Neutrophil (primary cell): ENCODE results near the gene TNNT1.
"Not testable (repeated sequence)": the region's sequence is repeated elsewhere in the genome, so short reads cannot be mapped to it uniquely, and the experiment has no call there.

ENCODE experiments used
- H3K27ac ChIP-seq: fragments of 200-600 bp; sonication (generic); 2 replicates; pipeline ENCODE4 v1.5.1; 2016; ENCODE audit warnings: mild to moderate bottlenecking, moderate library complexity
- H3K27me3 ChIP-seq: fragments of 200-600 bp; sonication (generic); 2 replicates; pipeline ENCODE4 v1.6.0; 2016; ENCODE audit warnings: mild to moderate bottlenecking
- H3K36me3 ChIP-seq: fragments of 200-600 bp; sonication (generic); 2 replicates; pipeline ENCODE4 v1.5.1; 2017
- H3K4me1 ChIP-seq, 2 experiments: fragments of 200-600 bp in 1 of 2; sonication (generic) in 1 of 2; 1 replicate in 1 of 2; 2 replicates in 1 of 2; pipeline versions ENCODE4 v1.5.1 to v1.6.1; 2013 to 2016; ENCODE audit warnings: low read depth in 1 of 2, low read length in 1 of 2, mild to moderate bottlenecking in 1 of 2, moderate library complexity in 1 of 2; ENCODE audit not compliant: control insufficient read depth in 1 of 2, insufficient read depth in 1 of 2
- H3K4me3 ChIP-seq, 2 experiments: fragments of 200-600 bp in 1 of 2; sonication (generic) in 1 of 2; 1 replicate in 1 of 2; 2 replicates in 1 of 2; pipeline ENCODE4 v1.5.1; 2013 to 2016; ENCODE audit warnings: low read depth in 1 of 2, low read length in 1 of 2, mild to moderate bottlenecking in 1 of 2, moderate library complexity in 1 of 2
- H3K9me3 ChIP-seq: fragments of 200-600 bp; sonication (generic); 2 replicates; pipeline ENCODE4 v1.5.1; 2016
- TF ChIP-seq, protein P1 (sequence below): fragments of 200-600 bp; sonication (generic); IDR thresholded peaks from 2 replicates; pipeline ENCODE4 v1.5.1; 2016; ENCODE audit warnings: antibody characterized with exemption

TNNT1 gene

DNA sequence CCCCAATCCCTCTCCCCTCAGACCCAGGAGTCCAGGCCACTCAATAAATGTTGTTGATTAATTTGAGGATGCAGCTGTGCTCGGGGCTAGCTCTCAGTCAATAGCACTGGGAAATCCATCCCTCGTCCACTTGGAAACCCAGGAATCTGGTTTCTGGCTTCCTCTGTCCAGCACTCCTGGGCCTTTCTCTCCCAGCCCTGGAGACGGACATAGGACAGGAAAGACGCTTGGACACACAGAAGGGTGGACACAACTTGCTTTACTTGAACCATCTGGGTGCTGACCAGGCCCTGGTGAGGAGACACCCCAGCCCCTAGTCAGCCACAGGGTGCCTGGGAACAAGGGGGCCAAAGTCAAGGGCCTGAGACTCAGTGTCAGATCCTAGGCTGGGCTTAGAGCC, 9.4 kb upstream of the TNNT1 start:
- Histone ChIP-seq H3K27ac (no peak overlapping the region), H3K9me3 (no peaks in the 10 kb centered on the region), H3K4me3 (no peak overlapping the region), H3K36me3 (no peaks in the 10 kb centered on the region), H3K27me3 (peaks cover 93% of the 10 kb centered on the region), H3K4me1 (no peaks in the 10 kb centered on the region)
- TF ChIP-seq, protein P1, sequence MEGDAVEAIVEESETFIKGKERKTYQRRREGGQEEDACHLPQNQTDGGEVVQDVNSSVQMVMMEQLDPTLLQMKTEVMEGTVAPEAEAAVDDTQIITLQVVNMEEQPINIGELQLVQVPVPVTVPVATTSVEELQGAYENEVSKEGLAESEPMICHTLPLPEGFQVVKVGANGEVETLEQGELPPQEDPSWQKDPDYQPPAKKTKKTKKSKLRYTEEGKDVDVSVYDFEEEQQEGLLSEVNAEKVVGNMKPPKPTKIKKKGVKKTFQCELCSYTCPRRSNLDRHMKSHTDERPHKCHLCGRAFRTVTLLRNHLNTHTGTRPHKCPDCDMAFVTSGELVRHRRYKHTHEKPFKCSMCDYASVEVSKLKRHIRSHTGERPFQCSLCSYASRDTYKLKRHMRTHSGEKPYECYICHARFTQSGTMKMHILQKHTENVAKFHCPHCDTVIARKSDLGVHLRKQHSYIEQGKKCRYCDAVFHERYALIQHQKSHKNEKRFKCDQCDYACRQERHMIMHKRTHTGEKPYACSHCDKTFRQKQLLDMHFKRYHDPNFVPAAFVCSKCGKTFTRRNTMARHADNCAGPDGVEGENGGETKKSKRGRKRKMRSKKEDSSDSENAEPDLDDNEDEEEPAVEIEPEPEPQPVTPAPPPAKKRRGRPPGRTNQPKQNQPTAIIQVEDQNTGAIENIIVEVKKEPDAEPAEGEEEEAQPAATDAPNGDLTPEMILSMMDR = no peak

DNA sequence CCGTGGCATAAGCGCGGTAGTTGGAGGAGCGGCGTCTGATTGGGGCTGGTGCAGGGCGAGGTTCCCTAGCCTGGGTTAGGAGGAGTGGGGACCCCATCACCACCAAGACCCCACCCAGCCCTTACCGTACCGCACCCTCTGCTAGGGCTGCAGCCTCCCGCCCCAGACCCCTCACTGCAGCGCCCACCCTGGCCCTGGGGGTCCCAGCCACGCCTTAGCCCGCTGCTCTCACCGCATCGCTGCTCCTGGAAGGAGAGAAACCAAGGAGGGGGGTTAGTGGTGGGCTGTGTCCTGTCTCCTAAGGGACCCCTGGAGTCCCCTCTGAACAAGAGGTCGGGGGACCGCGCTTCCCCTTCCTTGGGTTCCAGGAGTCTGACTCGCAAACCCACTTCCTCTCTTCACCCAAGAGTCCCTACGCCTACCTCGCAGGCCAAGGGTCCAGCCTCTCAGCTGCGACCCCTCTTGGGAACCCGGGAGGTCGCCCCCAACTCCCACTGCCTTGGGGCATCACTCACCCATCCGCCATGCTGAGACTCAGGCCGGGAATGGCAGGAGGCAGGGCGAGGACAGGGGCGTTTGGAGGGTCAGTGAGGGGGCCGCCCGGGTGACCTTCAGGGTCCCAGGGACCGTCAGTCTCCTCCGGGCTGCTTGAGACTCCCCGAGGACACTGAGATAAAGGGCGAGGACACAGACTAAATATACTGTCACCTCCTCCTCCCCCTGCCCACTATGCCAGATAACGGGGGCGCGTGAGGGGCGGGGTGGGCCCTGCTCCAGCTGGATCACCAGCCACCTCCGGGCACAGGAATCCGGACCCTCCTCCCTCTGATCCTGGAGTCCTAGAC, 8.3 kb upstream of the TNNT1 start, which contains the start of gene TNNI3:
TNNI3 (minus strand) TSS at position 669 of the 845 bp plus-strand sequence; CDS start at position 526, 143 bp downstream.
- Histone ChIP-seq H3K4me1 (no peaks in the 10 kb centered on the region), H3K36me3 (no peaks in the 10 kb centered on the region), H3K27ac (no peak within 1 kb of the TSS), H3K27me3 (peaks cover 84% of the 10 kb centered on the region), H3K9me3 (no peaks in the 10 kb centered on the region), H3K4me3 (no peak within 1 kb of the TSS)
- TF ChIP-seq, protein P1 = no peak

DNA sequence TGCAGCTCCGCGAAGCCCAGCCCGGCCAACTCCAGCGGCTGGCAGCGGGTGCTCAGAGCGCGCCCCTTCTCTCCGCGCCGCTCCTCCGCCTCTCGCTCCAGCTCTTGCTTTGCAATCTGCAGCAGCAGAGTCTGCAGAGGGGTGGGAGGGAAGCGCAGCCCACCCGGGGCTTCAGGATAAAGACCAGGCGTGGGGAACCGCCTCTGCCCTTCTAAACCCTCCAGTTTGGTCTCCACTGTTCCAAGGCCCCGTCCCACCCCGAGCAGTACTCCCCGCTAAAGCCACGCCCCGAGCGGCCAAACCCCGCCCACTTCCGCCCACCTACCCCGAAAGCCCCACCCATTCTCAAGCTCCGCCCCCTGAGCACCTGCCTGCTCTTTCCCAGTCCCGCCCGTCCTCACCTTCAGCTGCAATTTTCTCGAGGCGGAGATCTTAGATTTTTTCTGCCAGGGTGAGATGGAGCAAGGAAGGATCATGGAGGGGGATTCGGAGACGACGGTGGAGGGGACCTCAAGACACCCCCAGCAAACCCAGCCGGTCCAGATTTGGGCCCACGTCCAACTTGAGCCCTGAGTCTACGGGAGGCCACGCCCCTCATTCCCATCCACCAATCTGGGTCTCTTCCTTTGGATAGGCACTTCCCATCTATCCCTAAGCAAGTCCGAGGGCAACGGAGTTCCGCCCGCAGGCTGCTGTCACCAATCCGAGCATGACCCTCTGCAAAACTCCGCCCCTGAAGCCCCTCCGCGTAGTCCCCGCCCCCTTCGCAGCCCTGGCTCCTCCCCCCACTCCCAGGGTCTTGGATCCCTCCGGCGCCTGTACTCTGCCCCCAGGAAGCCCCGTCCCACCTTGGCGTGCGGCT, 7.4 kb upstream of the TNNT1 start:
- Histone ChIP-seq H3K36me3 (no peaks in the 10 kb centered on the region), H3K27me3 (peaks cover 75% of the 10 kb centered on the region), H3K9me3 (no peaks in the 10 kb centered on the region), H3K27ac (no peak overlapping the region), H3K4me1 (no peaks in the 10 kb centered on the region), H3K4me3 (no peak overlapping the region)
- TF ChIP-seq, protein P1 = no peak

DNA sequence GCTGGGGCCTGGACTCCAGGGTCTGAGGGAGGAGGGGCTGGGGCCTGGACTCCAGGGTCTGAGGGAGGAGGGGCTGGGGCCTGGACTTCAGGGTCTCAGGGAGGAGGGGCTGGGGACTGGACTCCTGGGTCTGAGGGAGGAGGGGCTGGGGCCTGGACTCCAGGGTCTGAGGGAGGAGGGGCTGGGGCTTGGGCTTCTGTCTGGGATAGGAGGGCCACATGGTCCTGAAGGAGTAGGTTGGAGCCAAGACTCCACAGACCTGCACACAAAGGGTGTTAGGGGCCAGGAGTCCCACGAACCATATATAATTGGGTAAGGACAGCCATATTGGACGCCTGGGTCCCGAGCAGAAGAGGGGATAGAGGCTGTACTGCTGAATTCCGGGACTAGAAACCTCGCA, 6.8 kb upstream of the TNNT1 start:
- not testable (repeated sequence) for H3K27ac ChIP-seq, H3K4me3 ChIP-seq, H3K9me3 ChIP-seq, H3K4me1 ChIP-seq, H3K36me3 ChIP-seq
- peaks cover 72% of the 10 kb centered on the region for H3K27me3 ChIP-seq

DNA sequence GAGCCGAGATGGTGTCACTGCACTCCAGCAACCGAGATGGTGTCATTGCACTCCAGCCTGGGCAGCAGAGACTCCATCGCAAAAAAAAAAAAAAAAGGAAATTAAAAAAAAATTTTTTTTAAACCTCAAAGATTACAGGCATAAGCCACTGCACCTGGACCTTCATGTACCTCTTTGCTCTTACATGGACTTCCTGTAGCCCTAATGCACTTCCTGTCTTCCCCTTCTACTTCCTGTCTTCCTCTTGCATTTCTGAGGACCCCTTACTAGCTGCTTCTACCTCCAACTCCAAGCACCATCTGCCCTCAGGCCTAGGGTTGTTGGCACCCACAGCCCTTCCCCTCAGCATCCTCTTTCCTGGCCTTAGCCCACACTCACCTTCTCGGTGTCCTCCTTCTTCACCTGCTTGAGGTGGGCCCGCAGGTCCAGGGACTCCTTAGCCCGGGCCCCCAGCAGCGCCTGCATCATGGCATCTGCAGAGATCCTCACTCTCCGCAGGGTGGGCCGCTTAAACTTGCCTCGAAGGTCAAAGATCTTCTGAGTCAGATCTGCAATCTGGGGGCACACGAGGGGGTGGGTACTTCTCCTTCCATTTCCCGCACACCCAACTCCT, 4.8 kb upstream of the TNNT1 start:
- H3K27me3 ChIP-seq = peaks cover 72% of the 10 kb centered on the region
- H3K27ac ChIP-seq = no peak overlapping the region
- TF ChIP-seq, protein P1 = no peak
- no peak overlapping the region for H3K4me3 ChIP-seq
- H3K36me3 ChIP-seq = no peaks in the 10 kb centered on the region
- H3K9me3 ChIP-seq = no peaks in the 10 kb centered on the region
- no peaks in the 10 kb centered on the region for H3K4me1 ChIP-seq
